Chondrocyte (in vitro differentiated cells): Measurements from ENCODE around the gene DENND10. TPM values are rescaled to one million over a fixed set of nuclear protein-coding genes. Genes with fewer than 3 reads are reported as not detected.
"Not testable (repeated sequence)": the region's sequence is repeated elsewhere in the genome, so short reads cannot be mapped to it uniquely, and the experiment has no call there.

Source experiments
- DNase-seq: peaks from one replicate; pipeline ENCODE4 v3.0.0; 2021; ENCODE audit warnings: mixed read lengths, low spot score
- H3K27ac Mint-ChIP-seq: one replicate; pipeline ENCODE4 v1.8.0; 2021; ENCODE audit warnings: mild to moderate bottlenecking, moderate library complexity, mixed read lengths; ENCODE audit not compliant: unreplicated experiment
- H3K27me3 Mint-ChIP-seq: 2 replicates; pipeline ENCODE4 v1.8.0; 2021; ENCODE audit warnings: low read depth, mixed read lengths
- H3K36me3 Mint-ChIP-seq: 2 replicates; pipeline ENCODE4 v1.8.0; 2021; ENCODE audit warnings: low read depth, mixed read lengths
- H3K4me1 Mint-ChIP-seq: 2 replicates; pipeline ENCODE4 v1.8.0; 2021; ENCODE audit warnings: low read depth, mild to moderate bottlenecking, mixed read lengths
- H3K4me3 Mint-ChIP-seq: one replicate; pipeline ENCODE4 v1.8.0; 2021; ENCODE audit warnings: mild to moderate bottlenecking, moderate library complexity, mixed read lengths; ENCODE audit not compliant: unreplicated experiment
- H3K9me3 Mint-ChIP-seq: 2 replicates; pipeline ENCODE4 v1.8.0; 2021; ENCODE audit warnings: low read depth, mixed read lengths
- total RNA-seq: library from RNA; stranded (reverse); gene quantifications from 3 replicates; pipeline ENCODE4 v1.2.1, GENCODE V29; 2021
- TF ChIP-seq, protein P1 (sequence below): fragments of 200-600 bp; sonication (generic); IDR thresholded peaks from 2 replicates; pipeline ENCODE4 v1.5.0; 2021; ENCODE audit warnings: antibody characterized with exemption, mild to moderate bottlenecking, moderate library complexity

DENND10 gene
- total RNA-seq, 1 donor from 2014 or later: 43.0 TPM

GRCh38 chr10:119136084-119136483 is 32.2 kb downstream of the DENND10 start:
- DNase-seq: peak; percentile 4
- Mint-ChIP-seq H3K36me3 (peaks cover 20% of the 10 kb centered on the region), H3K27ac (no peak overlapping the region), H3K27me3 (no peaks in the 10 kb centered on the region), H3K4me3 (no peak overlapping the region), H3K4me1 (peaks cover 14% of the 10 kb centered on the region), H3K9me3 (no peaks in the 10 kb centered on the region)
- TF ChIP-seq, protein P1, sequence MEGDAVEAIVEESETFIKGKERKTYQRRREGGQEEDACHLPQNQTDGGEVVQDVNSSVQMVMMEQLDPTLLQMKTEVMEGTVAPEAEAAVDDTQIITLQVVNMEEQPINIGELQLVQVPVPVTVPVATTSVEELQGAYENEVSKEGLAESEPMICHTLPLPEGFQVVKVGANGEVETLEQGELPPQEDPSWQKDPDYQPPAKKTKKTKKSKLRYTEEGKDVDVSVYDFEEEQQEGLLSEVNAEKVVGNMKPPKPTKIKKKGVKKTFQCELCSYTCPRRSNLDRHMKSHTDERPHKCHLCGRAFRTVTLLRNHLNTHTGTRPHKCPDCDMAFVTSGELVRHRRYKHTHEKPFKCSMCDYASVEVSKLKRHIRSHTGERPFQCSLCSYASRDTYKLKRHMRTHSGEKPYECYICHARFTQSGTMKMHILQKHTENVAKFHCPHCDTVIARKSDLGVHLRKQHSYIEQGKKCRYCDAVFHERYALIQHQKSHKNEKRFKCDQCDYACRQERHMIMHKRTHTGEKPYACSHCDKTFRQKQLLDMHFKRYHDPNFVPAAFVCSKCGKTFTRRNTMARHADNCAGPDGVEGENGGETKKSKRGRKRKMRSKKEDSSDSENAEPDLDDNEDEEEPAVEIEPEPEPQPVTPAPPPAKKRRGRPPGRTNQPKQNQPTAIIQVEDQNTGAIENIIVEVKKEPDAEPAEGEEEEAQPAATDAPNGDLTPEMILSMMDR: no peak

GRCh38 chr10:119137878-119138277 is 34.0 kb downstream of the DENND10 start:
- H3K27ac Mint-ChIP-seq, H3K27me3 Mint-ChIP-seq, H3K36me3 Mint-ChIP-seq, DNase-seq, H3K4me3 Mint-ChIP-seq, H3K4me1 Mint-ChIP-seq, H3K9me3 Mint-ChIP-seq: not testable (repeated sequence)
- TF ChIP-seq, protein P1: peak; percentile 34

GRCh38 chr10:119138346-119139306 is 34.7 kb downstream of the DENND10 start:
- no peak for DNase-seq
- Mint-ChIP-seq H3K4me3 (no peak overlapping the region), H3K27me3 (no peaks in the 10 kb centered on the region), H3K27ac (no peak overlapping the region), H3K4me1 (peaks cover 7% of the 10 kb centered on the region), H3K36me3 (peaks cover 8% of the 10 kb centered on the region), H3K9me3 (no peaks in the 10 kb centered on the region)
- TF ChIP-seq, protein P1: no peak

DNA sequence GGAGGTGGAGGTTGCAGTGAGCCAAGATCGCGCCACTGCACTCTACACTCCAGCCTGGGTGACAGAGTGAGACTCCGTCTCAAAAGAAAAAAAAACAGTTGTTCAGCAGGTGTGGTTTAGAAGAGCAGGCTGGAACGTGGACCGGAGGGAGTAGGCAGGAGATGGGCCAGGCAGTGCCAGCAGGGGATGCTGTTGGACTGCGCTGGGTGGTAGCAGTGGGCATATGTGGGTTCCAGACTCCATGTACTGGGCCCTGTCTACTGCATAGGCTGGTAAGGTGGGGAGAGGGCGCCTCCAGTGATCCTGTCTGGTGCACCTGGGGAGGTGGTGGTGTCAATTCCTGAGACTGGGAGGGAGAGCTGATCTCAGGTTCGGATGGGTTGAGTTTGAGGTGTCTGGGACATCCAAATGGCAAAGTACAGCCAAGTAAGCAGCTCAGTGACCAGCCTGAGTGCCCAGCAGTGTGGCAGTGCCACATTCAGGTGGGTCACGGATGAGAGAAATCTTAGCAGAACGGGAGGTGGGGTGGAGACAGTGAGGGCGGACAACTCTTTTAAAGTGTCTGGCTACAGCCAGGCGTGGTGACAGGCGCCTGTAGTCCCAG is 35.7 kb downstream of the DENND10 start:
- Mint-ChIP-seq H3K4me3 (no peak overlapping the region), H3K36me3 (peaks cover 5% of the 10 kb centered on the region), H3K9me3 (no peaks in the 10 kb centered on the region), H3K27me3 (no peaks in the 10 kb centered on the region), H3K4me1 (peaks cover 7% of the 10 kb centered on the region), H3K27ac (no peak overlapping the region)
- peak; percentile 68 for DNase-seq
- TF ChIP-seq, protein P1: peak; percentile 63

DNA sequence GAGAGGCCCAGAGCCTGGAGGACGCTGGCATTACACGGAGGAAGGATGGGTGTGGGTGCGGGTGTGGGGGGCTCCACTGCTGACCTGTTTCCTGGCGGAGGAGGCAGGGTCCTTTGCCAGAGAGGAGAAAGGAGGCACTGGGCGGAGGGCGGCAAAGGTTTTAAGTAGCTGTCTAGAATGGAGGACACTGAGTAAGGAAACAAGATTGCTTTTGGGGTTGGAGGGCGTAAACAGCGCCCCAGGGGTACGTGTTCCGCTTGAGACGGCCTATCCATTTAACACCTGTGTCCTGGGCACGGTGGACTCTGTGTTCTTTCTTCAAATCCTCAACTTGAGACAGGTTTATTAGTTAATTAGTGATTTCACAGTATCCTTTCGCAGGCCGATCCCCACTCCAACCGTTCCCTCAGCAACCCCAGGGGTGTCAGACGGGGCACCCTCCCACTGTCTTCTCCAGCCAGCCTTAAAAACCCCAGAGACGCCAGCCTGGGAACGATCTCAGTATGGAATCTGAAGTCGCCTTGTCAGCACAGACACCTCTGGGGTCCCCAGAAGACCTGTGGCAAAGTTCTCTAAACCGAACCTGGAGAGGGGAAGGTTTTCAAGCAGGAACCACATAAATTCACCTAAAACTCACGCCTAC is 36.8 kb downstream of the DENND10 start:
- H3K36me3 Mint-ChIP-seq: peaks cover 2% of the 10 kb centered on the region

More for the DNA sequence above, 36.8 kb downstream of the DENND10 start:
- Mint-ChIP-seq H3K27ac (no peak overlapping the region), H3K27me3 (no peaks in the 10 kb centered on the region), H3K4me1 (no peaks in the 10 kb centered on the region), H3K4me3 (no peak overlapping the region), H3K9me3 (no peaks in the 10 kb centered on the region)
- TF ChIP-seq, protein P1: no peak
- DNase-seq: peak; percentile 49
